ENCODE measurements around the gene UBLCP1. TPM values are rescaled to one million over a fixed set of nuclear protein-coding genes. Genes with fewer than 3 reads are reported as not detected.

The UBLCP1 gene
- total and polyA plus RNA-seq, 2 of the 8 experiments (the other 6 are each of a cell fraction or from before 2014, with no cell fraction given): 13.0 to 40.9 TPM

GRCh38 chr5:159322180-159322579, 59.1 kb downstream of the UBLCP1 start:
- Histone ChIP-seq H3K36me3 (ENCODE audit: control insufficient read depth in 2 of 4, insufficient read depth in 4 of 4, low read length in 3 of 4) (no peaks in the 10 kb centered on the region), H3K27me3 (replicated peaks in 1 of 4; ENCODE audit: control insufficient read depth in 3 of 4, extremely low read depth in 1 of 4, insufficient read depth in 3 of 4, low read length in 3 of 4) (no peaks in the 10 kb centered on the region), H3K56ac (replicated peaks; ENCODE audit: insufficient read length, low read depth, low read length) (no peak overlapping the region), H3K79me1 (ENCODE audit: low read depth, low read length) (no peaks in the 10 kb centered on the region), H2AK5ac (ENCODE audit: low read depth, low read length) (no peak overlapping the region), H3K23me2 (ENCODE audit: low read depth, low read length) (no peaks in the 10 kb centered on the region), H3K4me1 (replicated peaks in 1 of 4; ENCODE audit: control insufficient read depth in 3 of 4, insufficient read depth in 4 of 4, low read length in 3 of 4) (no peaks in the 10 kb centered on the region), H2BK5ac (ENCODE audit: low read depth, low read length) (no peak overlapping the region), H2BK120ac (replicated peaks; ENCODE audit: low read depth, low read length) (no peak overlapping the region), H3K4me2 (ENCODE audit: insufficient read depth in 1 of 2, low read depth in 2 of 2, low read length in 2 of 2) (no peak overlapping the region), H2BK15ac (ENCODE audit: low read length) (no peak overlapping the region), H3K9ac (replicated peaks in 1 of 4; ENCODE audit: extremely low read depth in 1 of 4, low read depth in 3 of 4, low read length in 3 of 4) (no peak overlapping the region), H3K4ac (replicated peaks; ENCODE audit: insufficient read length, low read depth, low read length) (no peak overlapping the region), H3K27ac (ENCODE audit: low read depth, low read length) (no peak overlapping the region), H3K23ac (ENCODE audit: insufficient read length) (no peak overlapping the region), H3K79me2 (ENCODE audit: control insufficient read depth in 1 of 2, insufficient read depth in 2 of 2, low read length in 2 of 2) (no peaks in the 10 kb centered on the region), H2AFZ (ENCODE audit: low read length) (no peak overlapping the region), H2BK12ac (ENCODE audit: low read depth, low read length) (no peak overlapping the region), H4K5ac (ENCODE audit: insufficient read length, low read depth, low read length) (no peak overlapping the region), H4K91ac (replicated peaks; ENCODE audit: insufficient read length, low read length) (no peak overlapping the region), H4K8ac (ENCODE audit: extremely low read depth, insufficient read depth, low read length) (no peak overlapping the region), H3K4me3 (ENCODE audit: extremely low read depth in 1 of 4, insufficient read depth in 2 of 4, low read depth in 3 of 4, low read length in 4 of 4) (no peak overlapping the region), H3K18ac (ENCODE audit: extremely low read depth, low read length) (no peak overlapping the region), H2BK20ac (ENCODE audit: low read length) (no peak overlapping the region), H4K20me1 (replicated peaks in 1 of 2; ENCODE audit: control insufficient read depth in 1 of 2, insufficient read depth in 2 of 2, low read length in 2 of 2) (no peaks in the 10 kb centered on the region), H3K14ac (ENCODE audit: insufficient read length) (no peak overlapping the region), H3K9me3 (ENCODE audit: insufficient read depth in 2 of 2, low read depth in 1 of 2, low read length in 1 of 2) (no peaks in the 10 kb centered on the region)
- no peak for DNase-seq (ENCODE audit: low read depth in 1 of 2, low spot score in 2 of 2)
- ChIA-PET CTCF (ENCODE audit: partially characterized antibody) (no interaction called here), POLR2A (ENCODE audit: partially characterized antibody) (no interaction called here)
- no peak for FAIRE-seq
- WGBS, 2 experiments (ENCODE audit: extremely low coverage in 1 of 2, insufficient coverage in 1 of 2, insufficient read length in 1 of 2, insufficient replicate concordance in 2 of 2, low coverage in 1 of 2, low lambda C conversion rate in 2 of 2, missing lambda C conversion rate in 1 of 2): 86% methylated on average over 6 of the region's 6 CpGs; no CpG with 5 or more reads in 1 of the 2 experiments
- TF ChIP-seq, protein P1, sequence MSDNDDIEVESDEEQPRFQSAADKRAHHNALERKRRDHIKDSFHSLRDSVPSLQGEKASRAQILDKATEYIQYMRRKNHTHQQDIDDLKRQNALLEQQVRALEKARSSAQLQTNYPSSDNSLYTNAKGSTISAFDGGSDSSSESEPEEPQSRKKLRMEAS (IDR thresholded peaks at IDR 0.05): no peak
- no peak for TF ChIP-seq JUN (IDR thresholded peaks at IDR 0.05; ENCODE audit: low read depth, low read length)
- TF ChIP-seq TAF1 (IDR thresholded peaks at IDR 0.05; ENCODE audit: low read depth, low read length): no peak
- no peak for TF ChIP-seq RXRA (IDR thresholded peaks at IDR 0.05; ENCODE audit: insufficient read depth, low read depth, low read length)
- no peak for TF ChIP-seq SAP30 (IDR thresholded peaks at IDR 0.05; ENCODE audit: insufficient read depth, insufficient replicate concordance, low read length)
- no peak for TF ChIP-seq SIN3A (conservative IDR thresholded peaks at IDR 0.05 in 1 of 2, IDR thresholded peaks at IDR 0.05 in 1 of 2; ENCODE audit: low read depth in 1 of 2, low read length in 2 of 2)
- TF ChIP-seq CTCF (IDR thresholded peaks at IDR 0.05; ENCODE audit: control extremely low read depth in 1 of 3, insufficient read depth in 1 of 3, low read depth in 1 of 3, low read length in 3 of 3): no peak
- no peak for TF ChIP-seq HDAC2 (IDR thresholded peaks at IDR 0.05; ENCODE audit: borderline replicate concordance in 1 of 2, low read depth in 2 of 2, low read length in 2 of 2)
- no peak for TF ChIP-seq CEBPB (IDR thresholded peaks at IDR 0.05; ENCODE audit: low read depth, low read length)
- no peak for TF ChIP-seq RBBP5 (IDR thresholded peaks at IDR 0.05; ENCODE audit: borderline replicate concordance, low read depth, low read length)
- TF ChIP-seq EGR1 (IDR thresholded peaks at IDR 0.05; ENCODE audit: borderline replicate concordance, low read depth, low read length): no peak

Measured in H1 (cell line).